GM12872 (cell line): ENCODE data around the gene NF2.

ENCODE experiments used
- CTCF ChIP-seq: IDR thresholded peaks from 3 replicates; pipeline ENCODE4 v1.5.1; 2011; ENCODE audit warnings: low read depth, mild to moderate bottlenecking, low read length, moderate library complexity; ENCODE audit not compliant: insufficient read depth

Gene NF2

DNA sequence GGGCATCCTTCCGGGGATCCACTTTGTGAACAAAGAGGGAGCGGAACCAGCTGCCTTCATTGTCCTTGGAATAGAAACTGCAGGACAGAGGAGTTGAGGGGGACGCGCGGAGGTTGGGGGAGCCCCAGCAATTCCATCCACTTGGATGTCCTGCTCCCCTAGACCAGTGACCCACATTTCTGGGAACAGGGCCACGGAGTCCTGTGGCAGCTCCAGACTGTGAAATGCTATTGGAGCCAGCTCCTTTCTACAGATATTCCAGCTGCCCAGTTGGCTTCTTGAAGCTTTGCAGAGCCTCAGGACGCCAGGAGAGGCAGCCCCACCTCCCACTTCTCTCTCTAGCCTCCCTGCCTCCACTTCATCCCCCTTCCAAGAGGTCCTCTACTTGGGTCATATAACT is 33.0 kb upstream of the NF2 start:
- no peak for TF ChIP-seq CTCF

GRCh38 chr22:29570912-29571549 is 32.4 kb upstream of the NF2 start:
- TF ChIP-seq CTCF: no peak

DNA sequence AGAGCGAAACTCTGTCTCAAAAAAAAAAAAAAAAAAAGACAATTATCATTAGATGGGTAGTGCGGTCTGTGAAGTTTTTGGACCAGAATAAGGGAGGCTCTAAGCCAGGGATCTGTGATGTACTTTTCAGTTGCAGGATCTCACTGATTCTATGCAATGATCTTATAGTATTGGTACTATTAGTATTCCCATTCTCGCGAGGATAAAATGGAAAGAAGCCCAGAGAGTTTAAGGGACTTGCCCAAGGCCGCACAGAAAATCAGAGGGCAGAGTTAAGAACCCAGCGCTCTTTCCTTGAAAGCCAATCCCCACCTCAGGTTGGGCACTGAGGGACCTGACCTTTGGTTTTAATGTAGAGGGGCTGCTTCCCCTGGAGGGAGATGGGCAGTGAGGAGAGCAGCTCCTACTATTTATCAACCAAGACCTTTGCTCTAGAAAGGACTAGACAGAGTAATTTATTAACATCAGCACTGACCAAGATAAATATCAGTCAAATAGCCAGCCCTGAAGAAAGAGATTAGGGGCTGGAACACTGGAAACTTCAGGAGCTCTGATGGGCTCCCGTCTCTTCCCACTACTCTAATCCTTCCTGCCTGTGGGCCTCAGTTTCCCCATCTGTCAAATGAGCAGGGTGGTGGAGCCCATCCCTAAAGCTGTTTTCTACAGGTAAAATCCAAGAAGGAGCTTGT is 28.5 kb upstream of the NF2 start:
- no peak for TF ChIP-seq CTCF

- TF ChIP-seq CTCF: no peak
Observed at GRCh38 chr22:29578462-29579200, 24.8 kb upstream of the NF2 start.

DNA sequence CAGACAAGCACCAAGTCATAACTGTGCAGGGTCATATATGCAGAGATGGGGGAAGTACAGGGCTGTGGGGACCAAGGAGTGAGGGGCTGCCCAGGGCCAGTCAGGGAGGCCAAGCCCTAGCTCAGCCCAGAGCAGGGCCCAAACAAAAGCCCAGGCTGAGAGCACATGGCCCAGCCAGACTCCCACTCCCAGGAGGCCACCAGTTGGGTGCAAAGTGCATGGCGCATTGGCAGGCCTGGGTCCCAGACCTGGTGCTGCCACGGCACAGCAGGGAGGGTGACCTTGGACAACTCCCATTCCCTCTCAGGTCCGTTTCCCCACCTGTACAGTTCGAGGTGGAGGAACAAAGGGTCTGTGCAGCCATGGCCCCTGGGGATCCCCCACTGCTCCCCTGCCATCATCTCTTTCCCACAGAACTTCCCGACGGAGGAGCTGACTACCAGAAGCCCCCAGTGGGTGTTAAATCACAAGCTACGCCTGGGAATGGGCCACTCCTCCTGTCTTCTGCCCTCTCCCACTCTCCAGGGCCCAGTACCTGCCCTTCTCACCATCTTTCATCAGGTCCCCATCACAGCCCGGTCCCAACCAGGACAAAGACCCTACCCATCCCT is 23.1 kb upstream of the NF2 start:
- TF ChIP-seq CTCF: no peak

- TF ChIP-seq CTCF: no peak
Observed at GRCh38 chr22:29581799-29582198, 21.6 kb upstream of the NF2 start.

DNA sequence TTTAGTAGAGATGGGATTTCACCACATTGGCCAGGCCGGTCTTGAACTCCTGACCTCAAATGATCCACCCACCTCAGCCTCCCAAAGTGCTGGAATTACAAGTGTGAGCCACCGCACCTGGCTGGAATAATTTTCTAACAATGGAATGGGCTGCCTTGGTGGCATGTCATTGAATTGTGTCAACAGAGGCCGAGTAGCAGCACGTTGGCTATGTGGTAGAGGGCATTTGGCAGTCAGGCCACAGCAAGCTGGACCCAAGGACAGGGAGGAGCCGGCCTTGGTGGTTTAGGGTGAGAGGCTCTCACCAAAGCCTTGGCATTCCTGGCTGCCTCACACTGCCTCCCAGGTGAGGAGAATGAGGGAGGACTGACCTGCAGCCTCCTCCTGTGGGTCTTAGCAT is 18.5 kb upstream of the NF2 start:
- TF ChIP-seq CTCF: no peak
